Nephron progenitor cell (in vitro differentiated cells): Measurements from ENCODE around the gene HASPIN.

Experiments used
- DNase-seq: peaks from one replicate; pipeline ENCODE4 v3.0.0; 2021
- H3K27ac Mint-ChIP-seq: 2 replicates; pipeline ENCODE4 v1.8.0; 2021; ENCODE audit warnings: mild to moderate bottlenecking, moderate library complexity, mixed read lengths
- H3K27me3 Mint-ChIP-seq: 2 replicates; pipeline ENCODE4 v1.8.0; 2021; ENCODE audit warnings: mild to moderate bottlenecking, low read depth, mixed read lengths; ENCODE audit not compliant: poor library complexity
- H3K36me3 Mint-ChIP-seq: 2 replicates; pipeline ENCODE4 v1.8.0; 2021; ENCODE audit warnings: low read depth, mixed read lengths
- H3K4me1 Mint-ChIP-seq: 2 replicates; pipeline ENCODE4 v1.8.0; 2021; ENCODE audit warnings: mixed read lengths
- H3K4me3 Mint-ChIP-seq: 2 replicates; pipeline ENCODE4 v1.8.0; 2021; ENCODE audit warnings: mild to moderate bottlenecking, moderate library complexity, mixed read lengths
- H3K9me3 Mint-ChIP-seq: 2 replicates; pipeline ENCODE4 v1.8.0; 2021; ENCODE audit warnings: mild to moderate bottlenecking, moderate library complexity, mixed read lengths
- TF ChIP-seq, protein P1 (sequence below): fragments of 200-600 bp; sonication (generic); IDR thresholded peaks from 2 replicates; pipeline ENCODE4 v1.5.0; 2021; ENCODE audit warnings: antibody characterized with exemption

Gene HASPIN

GRCh38 chr17:3735515-3735914 lies 11.8 kb downstream of the HASPIN start:
- no peak for DNase-seq
- Mint-ChIP-seq H3K36me3 (no peaks in the 10 kb centered on the region), H3K27ac (no peak overlapping the region), H3K27me3 (peaks cover 22% of the 10 kb centered on the region), H3K4me3 (no peak overlapping the region), H3K9me3 (no peaks in the 10 kb centered on the region), H3K4me1 (peaks cover 45% of the 10 kb centered on the region)
- TF ChIP-seq, protein P1, sequence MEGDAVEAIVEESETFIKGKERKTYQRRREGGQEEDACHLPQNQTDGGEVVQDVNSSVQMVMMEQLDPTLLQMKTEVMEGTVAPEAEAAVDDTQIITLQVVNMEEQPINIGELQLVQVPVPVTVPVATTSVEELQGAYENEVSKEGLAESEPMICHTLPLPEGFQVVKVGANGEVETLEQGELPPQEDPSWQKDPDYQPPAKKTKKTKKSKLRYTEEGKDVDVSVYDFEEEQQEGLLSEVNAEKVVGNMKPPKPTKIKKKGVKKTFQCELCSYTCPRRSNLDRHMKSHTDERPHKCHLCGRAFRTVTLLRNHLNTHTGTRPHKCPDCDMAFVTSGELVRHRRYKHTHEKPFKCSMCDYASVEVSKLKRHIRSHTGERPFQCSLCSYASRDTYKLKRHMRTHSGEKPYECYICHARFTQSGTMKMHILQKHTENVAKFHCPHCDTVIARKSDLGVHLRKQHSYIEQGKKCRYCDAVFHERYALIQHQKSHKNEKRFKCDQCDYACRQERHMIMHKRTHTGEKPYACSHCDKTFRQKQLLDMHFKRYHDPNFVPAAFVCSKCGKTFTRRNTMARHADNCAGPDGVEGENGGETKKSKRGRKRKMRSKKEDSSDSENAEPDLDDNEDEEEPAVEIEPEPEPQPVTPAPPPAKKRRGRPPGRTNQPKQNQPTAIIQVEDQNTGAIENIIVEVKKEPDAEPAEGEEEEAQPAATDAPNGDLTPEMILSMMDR: no peak

DNA sequence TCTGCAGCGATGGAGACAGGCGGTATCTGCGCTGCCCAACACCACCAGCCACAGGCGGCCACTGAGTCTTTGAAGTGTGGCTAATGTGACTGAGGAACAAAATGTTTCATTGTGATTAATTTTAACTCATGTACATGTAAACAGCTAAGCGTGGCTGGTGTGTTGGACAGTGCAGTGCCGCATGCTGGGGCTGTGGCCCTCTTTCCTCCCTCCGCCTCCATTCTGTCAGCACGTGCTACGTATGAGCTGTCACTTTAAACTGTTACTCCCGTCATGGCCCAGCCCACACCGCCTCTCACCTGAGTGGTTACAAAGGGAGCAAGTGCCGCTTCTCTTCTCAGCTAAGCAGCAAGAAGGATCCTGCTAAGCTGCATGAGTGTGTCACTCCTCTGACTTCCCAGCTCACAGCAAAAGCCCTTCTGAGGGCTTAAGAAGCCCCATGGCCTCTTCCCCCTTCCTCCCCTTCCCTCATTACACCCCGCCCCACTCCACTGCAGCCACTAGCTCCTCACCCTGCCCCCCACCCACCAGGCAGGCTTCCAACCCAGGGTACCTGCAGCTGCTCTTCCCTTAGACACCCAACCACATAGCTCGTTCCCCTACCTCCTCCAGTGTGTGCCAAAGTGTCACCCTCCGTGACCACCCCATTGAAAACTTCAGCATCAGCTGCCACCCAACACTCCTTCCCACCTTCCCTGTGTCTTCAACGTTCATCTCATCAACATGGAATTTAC lies 15.0 kb downstream of the HASPIN start:
- TF ChIP-seq, protein P1: no peak
- peak overlapping the region; percentile 71 for H3K4me3 Mint-ChIP-seq
- H3K9me3 Mint-ChIP-seq: no peaks in the 10 kb centered on the region
- H3K36me3 Mint-ChIP-seq: no peaks in the 10 kb centered on the region
- peaks cover 30% of the 10 kb centered on the region for H3K4me1 Mint-ChIP-seq
- H3K27me3 Mint-ChIP-seq: peaks cover 21% of the 10 kb centered on the region
- peak; percentile 27 for DNase-seq
- peak overlapping the region; percentile 17 for H3K27ac Mint-ChIP-seq

DNA sequence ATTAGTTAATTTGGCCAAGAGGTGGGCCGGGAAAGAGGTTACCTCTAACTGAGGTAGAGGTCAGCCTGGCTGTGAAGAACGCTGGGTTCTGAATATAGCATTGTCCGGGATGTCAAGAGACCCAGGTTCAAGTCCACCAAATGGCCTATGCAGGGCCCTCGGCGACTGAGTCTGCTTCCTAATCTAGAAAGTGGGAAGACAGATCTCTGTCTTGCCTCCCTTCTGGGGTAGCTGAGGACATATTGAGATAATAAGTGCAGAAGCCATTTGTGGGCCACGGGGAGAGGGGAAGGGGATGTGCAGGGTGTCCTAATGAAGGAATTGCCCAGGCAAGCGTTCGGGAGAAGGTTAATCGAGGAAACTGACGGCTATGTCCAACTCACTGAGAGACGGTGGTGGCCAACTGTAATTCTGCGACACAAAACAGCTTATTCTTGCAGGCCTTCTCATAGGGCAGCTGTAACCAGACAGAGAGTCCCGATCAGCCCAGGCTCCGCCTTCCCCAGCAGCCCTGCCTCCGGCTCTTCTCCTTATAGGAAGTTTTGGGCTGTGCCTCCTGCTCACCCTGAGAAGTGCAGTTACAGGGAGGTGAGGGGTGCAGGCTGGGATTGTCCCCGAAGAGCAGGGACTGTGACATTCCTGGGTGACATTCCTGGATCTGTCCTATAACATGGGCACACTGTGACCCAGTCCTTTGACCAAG lies 15.9 kb downstream of the HASPIN start:
- H3K9me3 Mint-ChIP-seq: no peaks in the 10 kb centered on the region
- H3K27ac Mint-ChIP-seq: peak overlapping the region; percentile 46
- DNase-seq: no peak
- H3K4me1 Mint-ChIP-seq: peaks cover 25% of the 10 kb centered on the region
- H3K4me3 Mint-ChIP-seq: no peak overlapping the region
- peaks cover 22% of the 10 kb centered on the region for H3K27me3 Mint-ChIP-seq
- TF ChIP-seq, protein P1: no peak
- no peaks in the 10 kb centered on the region for H3K36me3 Mint-ChIP-seq

- Mint-ChIP-seq H3K27me3 (peaks cover 22% of the 10 kb centered on the region), H3K36me3 (no peaks in the 10 kb centered on the region), H3K4me3 (no peak overlapping the region), H3K4me1 (peaks cover 25% of the 10 kb centered on the region), H3K9me3 (no peaks in the 10 kb centered on the region), H3K27ac (no peak overlapping the region)
- DNase-seq: no peak
- TF ChIP-seq, protein P1: no peak
These were observed 16.9 kb downstream of the HASPIN start for GRCh38 chr17:3740611-3741073.

DNA sequence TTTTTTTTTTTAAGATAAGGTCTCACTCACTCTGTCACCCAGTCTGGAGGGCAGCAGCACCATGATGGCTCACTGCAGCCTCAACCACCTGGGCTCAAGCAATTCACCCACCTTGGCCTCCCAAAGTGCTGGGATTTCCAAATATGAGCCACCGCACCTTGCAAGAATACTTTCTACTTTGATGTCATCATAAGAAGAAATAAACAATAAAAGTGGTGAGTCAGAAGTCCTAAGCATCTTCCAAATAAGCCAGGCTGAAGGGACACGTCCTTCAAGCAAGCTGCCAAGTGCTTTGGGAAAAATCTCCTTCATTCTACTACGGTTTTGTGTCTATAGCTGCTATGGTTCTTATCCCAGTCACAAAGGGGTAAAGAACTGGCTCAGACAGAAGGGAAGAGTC lies 20.3 kb downstream of the HASPIN start:
- H3K36me3 Mint-ChIP-seq: no peaks in the 10 kb centered on the region
- H3K4me1 Mint-ChIP-seq: peaks cover 25% of the 10 kb centered on the region
- H3K27ac Mint-ChIP-seq: no peak overlapping the region
- no peak overlapping the region for H3K4me3 Mint-ChIP-seq
- TF ChIP-seq, protein P1: no peak
- H3K9me3 Mint-ChIP-seq: no peaks in the 10 kb centered on the region
- peaks cover 16% of the 10 kb centered on the region for H3K27me3 Mint-ChIP-seq
- DNase-seq: no peak
